GM18502 (cell line): ENCODE measurements around the gene SASH3.

Source experiments
- ATAC-seq: cut with Tn5 transposase; IDR thresholded peaks from one replicate; pipeline ENCODE4 v1.9.1; 2021; ENCODE audit warnings: mild to moderate bottlenecking; ENCODE audit not compliant: unreplicated experiment, poor library complexity

SASH3 gene

DNA sequence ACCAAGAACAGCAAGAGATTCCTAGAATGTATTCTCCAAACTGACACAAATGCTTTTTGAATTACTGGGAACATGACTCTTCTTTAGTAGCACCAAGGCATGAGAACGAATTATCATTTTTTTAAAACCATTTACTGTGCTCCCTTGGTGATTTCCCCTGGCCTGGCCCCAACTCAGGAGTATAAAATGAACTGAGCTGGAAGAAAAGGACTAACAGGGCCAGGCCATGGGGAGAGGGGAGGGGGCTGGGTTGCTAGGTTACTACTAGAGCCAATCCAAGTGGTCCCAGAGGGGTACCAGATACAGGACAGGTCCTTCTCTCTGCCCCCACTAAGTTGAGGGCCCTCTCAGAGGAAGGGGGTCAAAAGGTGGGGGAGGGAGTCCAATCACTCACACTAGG is 23.1 kb downstream of the SASH3 start:
- ATAC-seq = no peak

DNA sequence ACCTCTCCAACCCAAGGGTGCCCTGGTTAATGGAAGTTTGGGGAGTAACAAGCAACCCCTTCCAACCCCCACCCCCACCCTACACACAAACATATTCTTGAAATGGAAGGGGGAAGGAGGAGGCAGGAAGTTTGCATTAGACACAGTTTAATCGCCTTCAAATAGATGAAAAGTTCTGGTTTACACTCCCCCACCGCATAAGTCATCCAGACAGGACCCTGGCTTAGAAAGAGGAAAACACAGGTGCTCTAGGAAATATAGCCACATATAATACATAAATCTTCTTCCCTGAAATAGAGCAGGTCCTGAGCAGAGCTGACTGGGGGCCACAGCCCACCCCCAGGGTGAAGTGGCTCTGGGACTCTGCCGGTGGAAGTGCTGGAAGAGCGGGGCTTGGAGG is 25.1 kb downstream of the SASH3 start:
- no peak for ATAC-seq

DNA sequence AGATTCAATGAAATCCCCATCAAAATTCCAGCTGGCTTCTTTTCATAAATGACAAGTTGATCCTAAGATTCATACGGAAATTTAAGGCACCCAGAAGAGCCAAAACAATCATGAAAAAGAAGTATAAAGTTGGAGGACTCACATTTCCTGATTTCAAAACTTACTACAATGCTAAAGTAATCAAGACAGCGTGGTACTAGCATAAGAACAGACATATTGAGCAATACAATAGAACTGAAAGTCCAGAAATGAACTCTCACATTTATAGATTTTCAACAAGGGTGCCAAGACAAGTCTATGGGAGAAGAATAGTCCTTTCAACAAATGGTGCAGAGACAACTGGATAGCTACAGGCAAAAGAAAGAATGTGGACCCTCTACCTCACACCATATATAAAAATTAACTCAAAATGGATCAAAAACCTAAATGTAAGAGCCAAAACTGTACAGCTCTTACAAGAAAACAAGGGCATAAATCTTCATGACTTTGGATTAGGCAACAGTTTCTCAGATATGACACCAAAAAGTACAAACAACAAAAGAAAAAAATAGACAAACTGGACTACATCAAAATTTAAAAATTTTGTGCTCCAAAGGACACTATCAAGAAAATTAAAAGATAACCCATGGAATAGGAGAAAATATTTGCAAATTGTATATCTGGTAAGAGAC is 28.5 kb downstream of the SASH3 start:
- ATAC-seq = no peak

DNA sequence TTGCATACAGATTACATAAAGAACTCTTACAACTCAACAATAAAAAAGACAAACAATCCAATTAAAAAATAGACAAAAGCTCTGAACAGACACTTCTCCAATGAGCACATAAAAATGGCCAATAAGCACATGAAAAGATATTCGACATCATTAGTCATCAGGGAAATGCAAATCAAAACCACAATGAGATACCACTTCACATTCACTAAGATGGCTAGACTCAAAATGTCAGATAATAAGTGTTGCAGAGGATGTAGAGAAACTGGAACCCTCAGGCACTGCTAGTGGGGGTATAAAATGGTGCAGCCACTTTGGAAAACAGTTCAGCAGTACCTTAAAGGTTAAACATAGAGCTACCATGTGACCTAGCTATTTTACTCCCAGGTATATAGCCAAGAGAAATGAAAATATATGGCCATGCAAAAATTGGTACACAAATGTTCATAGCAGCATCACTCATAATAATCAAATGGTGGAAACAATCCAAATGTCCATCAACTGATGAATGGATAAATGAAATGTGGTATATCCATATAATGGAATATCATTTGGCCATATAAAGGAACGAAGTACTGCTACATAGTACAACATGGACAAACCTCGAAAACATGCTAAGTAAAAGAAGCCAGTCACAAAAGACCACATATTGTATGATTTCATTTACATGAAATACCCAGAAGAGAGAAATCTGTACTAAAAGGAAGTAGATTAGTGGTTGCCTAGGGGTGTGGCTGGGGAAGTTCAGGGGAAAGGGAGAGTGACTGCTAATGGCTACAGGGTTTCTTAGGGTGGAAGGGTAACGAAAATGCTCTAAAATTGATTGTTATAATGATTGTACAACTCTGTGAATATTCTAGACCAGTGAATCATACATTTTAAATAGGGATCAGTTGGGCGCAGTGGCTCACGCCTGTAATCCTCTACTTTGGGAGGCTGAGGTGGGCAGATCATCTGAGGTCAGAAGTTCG is 29.4 kb downstream of the SASH3 start:
- no peak for ATAC-seq

DNA sequence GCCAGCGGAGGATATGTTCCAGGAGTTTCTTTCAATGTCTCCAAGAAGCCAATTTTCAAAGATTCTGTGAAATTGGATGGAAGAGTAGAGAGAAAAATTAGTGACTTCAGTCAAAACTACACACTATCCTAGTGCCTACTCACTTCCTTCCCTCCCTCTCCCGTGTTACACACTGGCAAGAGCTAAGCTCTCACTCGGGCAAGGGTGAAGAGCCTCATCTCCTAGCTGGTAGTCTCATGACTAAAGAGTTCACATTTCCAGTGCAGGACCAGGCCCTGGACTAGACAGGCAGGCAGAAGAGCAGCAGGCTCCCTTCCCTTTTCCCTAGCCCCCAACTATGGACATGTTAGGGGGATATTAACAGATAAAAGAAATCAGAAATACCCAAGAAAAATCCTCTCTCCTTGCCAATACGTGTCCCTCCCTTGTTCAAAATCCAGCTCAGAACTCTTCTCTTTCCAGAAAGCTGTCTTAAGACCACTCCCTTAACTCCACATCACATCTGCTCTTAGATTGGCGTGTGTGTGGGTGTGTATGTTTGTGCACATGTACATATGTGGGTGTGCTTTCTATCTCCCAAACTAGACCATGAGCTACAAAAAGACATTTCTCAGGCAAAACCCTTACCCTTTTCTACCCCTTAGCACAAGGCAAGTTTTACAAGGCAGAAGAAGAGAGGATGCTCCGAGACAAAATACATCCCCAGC is 34.1 kb downstream of the SASH3 start:
- no peak for ATAC-seq

DNA sequence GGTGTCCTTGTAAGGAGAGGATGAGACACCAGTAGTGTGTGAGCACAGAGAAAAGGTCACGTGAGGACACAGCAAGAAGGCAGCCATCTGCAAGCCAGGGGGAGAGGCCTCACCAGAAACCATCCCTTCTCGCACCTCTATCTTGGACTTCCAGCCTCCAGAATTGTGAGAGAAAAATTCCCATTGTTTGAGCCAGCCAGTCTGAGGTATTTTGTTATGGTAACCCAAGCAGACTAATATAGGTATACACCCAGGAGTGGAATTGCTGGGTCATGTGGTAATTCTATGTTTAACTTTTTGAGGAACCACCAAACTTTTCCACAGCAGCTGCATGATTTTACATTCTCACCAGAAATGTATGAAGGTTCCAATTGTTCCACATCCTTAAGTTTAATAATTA is 38.4 kb downstream of the SASH3 start:
- ATAC-seq = no peak

DNA sequence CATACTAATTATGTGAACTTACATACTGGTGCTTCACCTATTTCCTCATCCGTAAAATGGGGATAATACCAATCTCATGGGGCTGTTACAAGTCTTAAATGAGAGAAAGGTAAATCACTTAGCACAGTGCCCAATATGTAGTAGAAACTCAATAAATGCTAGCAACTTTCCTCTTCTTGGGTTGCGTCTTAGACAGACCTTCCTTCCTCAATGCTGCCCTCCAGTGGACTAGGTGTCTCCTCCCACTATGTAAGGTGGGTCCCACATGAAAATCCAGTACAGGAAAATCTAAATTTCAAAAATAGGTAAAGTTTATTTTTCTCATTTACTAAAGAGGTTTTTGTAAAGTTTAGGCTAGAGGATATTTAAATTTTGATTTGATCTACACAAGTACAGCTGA is 43.4 kb downstream of the SASH3 start:
- ATAC-seq = peak; percentile 70

DNA sequence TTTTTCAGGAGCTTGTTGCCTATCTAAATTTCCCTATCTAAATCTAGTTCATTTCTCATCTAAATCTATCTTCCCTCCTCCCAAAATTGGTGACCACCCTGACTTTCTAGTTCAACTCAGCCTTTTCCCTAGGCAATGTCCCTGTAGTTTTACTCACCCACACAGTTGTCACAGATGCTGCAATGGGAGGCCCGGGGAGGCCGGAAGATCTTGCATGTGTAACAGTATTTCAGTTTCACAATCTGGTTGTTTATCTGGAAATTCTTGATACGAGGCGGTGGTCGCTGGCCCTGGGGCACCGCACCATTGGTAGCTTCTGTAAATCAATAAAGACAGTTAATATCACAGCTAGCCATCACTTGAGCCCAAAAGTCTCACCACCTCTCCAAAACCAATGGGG is 43.8 kb downstream of the SASH3 start:
- ATAC-seq = no peak

DNA sequence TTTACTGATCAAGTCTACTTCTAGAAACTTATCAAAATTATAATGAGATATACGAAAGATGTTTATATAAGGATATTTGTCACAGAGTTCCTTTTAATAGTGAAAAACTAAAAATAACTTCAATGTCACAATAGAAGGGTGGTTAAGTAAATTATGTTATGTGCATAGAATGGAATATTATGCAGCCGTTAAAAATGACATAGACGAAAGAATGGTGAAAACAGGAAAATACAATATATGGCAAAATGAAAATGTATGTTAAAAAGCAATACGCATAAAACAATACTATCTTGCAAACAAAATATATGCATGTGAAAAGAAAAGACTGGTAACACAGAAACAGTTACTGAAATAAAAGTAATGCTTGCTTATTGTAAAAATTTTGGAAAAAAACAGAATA is 44.9 kb downstream of the SASH3 start:
- no peak for ATAC-seq

DNA sequence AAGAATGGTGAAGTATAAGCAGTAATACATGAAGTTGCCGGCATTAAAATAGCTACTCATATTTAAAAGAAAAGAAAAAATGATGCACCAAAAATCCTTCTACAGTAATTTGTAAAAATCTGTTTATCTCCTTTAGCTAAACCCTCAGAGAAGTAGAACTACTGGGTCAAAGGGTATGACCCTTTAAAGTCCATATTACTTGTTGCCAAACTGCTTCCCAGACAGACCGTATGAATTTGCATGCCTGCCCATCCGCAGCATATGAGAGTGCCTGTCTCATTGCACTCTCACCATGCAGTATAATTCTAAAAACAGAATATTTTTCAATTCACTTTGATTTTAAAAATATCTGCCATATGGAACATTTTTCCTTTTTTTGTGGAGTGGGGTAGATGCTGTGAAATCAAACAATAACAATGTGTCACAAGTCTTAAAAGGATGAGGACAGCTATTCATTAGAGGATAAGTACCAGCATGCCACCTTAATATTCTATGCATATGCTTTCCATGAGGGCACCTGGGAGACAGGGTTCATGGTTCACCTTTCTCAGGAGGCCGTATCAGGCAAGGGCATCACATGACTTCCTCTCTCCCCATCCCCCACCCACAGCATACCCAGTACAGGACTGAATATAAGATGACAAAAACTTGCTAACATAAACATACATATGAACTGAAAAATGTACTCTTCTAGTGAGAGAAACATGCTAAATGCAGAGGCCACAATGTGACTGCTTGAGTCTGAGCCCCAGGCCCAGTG is 46.2 kb downstream of the SASH3 start:
- ATAC-seq = no peak

DNA sequence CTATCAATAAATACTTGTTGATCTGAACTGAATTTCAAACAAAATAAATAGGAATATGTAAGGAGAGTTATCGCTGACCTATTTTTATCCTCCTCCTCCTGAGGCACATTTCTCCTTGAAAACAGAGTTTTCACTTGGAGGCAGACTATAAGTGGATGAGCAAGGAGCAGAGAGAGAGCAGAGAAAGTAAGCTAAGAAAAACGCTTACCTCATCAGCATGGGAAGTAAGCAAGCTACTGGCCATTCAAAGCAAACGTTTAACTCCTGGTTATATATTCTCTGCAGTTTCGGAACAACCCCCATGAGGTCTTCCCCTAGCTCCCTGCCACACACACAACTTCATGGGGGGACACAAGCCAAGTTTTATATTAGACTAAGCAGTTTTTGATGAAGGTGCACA is 50.7 kb downstream of the SASH3 start:
- ATAC-seq = no peak

DNA sequence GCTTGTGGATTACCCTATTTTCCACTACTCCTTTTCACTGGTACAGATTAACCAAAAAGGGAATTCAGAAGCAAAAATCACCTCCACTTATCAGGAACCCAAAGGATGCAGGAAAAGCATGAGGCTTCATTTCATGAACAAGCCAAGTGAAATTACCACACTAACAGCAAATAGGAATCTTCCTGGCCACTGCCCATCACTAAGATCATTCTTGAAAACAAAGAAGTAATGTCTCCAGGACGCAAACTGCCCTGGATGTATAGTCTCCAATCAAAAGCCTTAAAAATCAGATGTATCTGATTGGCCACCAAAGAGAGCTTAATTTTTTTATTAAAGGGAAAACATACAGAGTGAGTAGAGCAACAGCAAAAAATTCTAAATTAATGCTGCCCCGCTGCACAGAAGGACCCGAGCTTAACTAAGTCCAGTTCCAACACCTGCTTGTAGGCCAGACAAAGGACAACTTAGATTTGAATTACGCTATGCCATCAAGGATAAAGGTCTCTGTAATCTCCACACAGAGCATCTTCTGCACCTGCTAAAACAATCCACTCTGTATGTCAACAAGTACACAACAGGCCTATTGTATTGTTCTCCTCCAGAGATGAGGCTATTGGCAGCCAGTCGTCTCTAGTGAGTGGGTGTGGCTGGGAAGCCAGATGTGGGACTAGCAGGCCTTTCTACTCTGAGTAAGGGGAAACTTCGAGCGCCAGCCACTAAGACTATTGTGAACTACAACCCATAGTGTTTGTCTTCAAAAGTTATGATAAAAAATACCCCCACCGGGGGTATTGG is 51.5 kb downstream of the SASH3 start:
- ATAC-seq = no peak

DNA sequence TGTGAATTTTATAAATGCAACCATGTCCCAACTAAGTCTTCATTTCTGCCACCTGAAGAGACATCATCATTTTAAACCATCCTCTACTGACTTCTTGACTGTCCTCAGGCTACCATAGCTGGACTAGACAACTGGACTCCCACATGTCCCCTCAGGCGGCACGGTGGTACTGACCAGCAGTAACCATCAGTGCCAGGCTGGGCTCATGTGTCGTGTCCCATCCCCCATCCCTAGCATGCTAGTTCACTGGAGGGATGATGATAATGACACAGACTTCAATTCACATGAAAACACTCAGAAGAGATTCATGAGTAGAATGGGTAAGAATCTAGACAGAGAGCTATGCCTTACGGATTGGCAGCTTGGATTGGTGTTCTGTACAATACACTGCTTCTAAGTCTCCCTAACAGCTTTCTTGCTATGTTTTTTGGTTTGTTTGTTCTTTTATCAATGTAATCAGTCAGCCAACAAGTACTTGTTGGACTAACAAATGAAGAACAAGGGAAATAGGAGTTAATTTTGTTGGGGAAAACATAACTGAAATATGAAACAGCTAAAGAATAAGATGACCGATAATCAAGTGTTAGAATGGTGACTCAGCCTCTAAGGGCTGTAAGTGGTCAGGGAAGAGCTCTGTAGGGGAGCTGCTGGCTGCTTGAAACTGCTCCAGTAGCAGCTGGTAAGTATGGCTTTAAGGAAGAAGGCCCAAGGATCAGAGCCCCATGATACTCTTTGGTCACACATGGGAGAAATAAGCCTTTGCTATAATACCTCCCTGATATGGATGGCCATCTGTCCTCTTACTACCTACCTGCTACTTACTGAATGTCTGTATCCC is 53.6 kb downstream of the SASH3 start:
- no peak for ATAC-seq

DNA sequence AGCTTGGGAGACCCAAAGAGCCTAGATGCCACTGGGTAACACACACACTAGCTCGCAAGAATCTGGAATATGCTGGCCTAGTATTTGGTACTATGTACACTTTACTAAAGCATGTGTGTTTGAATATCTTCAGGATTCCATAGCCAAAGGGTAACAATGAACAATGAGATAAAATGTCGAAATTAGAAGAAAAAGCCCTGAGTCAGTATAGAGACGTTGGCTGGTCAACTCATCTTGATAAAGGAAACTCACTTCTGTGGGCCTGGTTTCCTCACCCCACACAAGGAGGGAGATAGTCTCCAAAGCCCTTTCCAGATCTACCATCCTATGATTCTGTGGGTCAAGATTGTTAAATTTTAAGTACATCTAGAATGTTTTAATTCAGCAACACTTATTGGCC is 57.1 kb downstream of the SASH3 start:
- no peak for ATAC-seq

DNA sequence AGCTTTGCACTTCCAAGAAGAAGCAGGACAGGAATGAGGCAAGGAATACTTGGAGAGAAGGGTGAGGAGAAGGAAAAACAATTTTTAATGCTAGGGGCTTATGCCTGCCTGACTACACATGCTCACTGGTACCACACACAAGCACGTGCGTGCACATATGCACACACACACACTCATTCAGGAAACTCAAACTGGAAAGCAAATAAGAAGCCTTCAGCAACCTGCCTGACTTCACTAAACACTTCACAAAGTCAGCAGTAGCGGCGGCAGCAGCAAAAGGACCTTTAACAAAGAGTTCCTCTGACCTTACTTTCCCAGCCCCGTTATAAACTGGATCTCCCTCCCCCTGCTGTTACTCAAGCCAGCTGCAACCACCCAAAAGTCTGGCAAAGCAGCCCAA is 60.6 kb downstream of the SASH3 start:
- no peak for ATAC-seq

DNA sequence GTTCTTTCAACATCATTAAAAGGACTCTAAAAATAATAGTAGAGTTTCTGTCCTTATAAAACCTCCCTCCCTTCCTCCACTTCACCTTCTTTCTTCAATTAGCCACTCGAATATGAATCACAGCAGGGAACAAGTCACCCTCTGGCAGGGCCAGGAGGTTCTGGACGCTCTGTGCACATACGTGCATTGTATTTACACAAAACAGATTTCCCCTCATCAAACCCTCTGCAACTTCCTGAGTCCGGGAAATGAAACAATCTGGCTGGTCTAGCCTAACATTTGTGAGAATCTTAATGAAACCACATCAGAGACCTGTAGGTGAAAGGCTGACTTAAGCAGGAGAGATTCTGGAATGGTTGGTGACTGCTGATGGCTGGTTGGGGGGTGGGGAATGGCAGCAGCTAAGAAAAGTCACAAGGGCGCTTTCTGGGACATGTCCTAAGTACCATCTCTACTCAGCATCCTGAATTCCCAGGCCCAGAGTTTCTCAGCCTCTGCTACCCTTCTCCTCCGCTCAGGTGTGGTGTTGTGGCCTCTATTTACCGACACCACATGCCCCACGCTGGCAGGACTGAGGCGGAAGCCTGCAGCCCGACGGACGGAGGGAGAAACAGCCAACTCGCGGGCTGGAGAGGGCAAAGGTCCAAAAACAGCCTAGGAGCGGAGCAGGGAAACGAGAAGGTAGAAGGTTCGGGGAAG is 62.9 kb downstream of the SASH3 start:
- no peak for ATAC-seq

DNA sequence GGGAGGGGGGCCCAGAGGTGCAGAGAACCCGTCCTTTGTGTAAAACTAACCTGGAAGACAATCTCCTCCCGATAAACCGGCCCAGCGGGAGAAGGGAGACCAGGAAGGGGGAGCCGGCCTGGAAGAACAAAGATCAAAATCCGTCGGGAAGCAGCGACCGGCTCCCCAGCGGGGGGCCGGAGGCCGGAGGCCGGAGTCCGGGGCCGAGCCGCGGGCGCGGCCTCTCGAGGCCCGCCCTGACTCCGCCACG is 63.4 kb downstream of the SASH3 start:
- no peak for ATAC-seq

DNA sequence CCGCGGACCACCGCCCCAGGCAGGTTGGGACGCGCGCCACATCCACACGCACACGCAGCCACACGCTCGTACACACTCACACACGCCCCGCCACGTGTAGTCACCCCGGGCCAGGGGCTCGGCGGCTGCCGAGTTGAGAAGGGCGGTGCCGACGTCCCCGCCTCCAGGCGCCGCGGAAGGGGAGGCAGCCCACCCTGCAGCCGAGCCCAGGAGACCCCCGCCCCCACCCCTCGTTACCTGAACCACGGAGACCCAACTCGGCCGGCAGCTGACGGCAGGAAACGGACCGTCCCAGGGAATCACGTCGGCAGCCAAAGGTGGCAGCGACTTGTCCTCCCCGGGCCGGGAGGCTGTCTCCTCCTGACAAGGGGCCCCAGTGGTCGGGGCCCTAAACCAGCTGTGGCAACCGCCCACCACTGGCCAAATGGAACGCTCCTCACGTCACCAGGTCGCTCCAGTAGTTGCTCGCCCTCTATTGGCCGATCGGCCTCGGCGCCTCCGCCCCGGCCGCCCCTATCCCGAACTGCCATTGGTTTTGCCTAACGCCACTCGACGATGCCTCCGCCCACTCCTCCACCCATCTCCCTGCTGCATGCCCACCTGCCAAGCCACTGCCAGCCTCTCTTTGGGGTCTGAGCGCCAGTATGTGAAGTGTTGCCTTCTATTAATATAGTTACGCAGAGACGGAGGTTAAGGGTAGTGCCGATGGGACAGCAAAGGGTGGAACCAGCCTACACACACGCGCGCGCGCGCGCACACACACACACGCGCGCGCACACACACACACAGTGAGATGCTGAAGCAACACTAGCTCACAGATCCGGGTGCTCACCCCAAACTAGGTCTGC is 63.9 kb downstream of the SASH3 start, which contains the start of gene ZDHHC9:
ZDHHC9 (minus strand) TSS at position 428 of the 848 bp plus-strand sequence. CDS start 1,941 bp downstream, outside the sequence.
- peak; percentile 98 for ATAC-seq
